ENCODE data around the gene TMSB15C. TPM values are rescaled to one million over a fixed set of nuclear protein-coding genes. Genes with fewer than 3 reads are reported as not detected.

The TMSB15C gene
- total and polyA plus RNA-seq, 10 of the 15 experiments (the other 5 are each of a cell fraction or from before 2014, with no cell fraction given), result 0.69 to 10.1 (median 5.3) TPM

- Histone ChIP-seq H3K9ac (ENCODE audit: control insufficient read depth, insufficient read depth, low read length) (peak within 1 kb of the TSS; percentile 46; the same call in 1 of the 2 replicates), H3K4me2 (ENCODE audit: control insufficient read depth, insufficient read depth) (peak within 1 kb of the TSS; percentile 69), H3K79me2 (ENCODE audit: control insufficient read depth, insufficient read depth, low read length) (no peaks in the 10 kb centered on the region), H3K36me3 (ENCODE audit: control insufficient read depth in 2 of 2, insufficient read depth in 2 of 2, low read length in 1 of 2) (no peaks in the 10 kb centered on the region), H4K20me1 (ENCODE audit: control insufficient read depth, insufficient read depth) (no peaks in the 10 kb centered on the region), H3K9me3 (replicated peaks; ENCODE audit: control insufficient read depth, insufficient read depth, low read length) (no peaks in the 10 kb centered on the region), H3K4me1 (ENCODE audit: control insufficient read depth, insufficient read depth, low read length) (no peaks in the 10 kb centered on the region), H3K27me3 (replicated peaks in 1 of 2; ENCODE audit: control insufficient read depth in 2 of 2, insufficient read depth in 2 of 2, low read length in 1 of 2) (no peaks in the 10 kb centered on the region), H3K27ac (ENCODE audit: control insufficient read depth, insufficient read depth) (peak within 1 kb of the TSS; percentile 37), H3K4me3 (peak within 1 kb of the TSS; percentile 61), H2AFZ (ENCODE audit: control insufficient read depth, low read depth, low read length) (peak within 1 kb of the TSS; percentile 74)
- POLR2A ChIA-PET, result no interaction called here
- SMC1A ChIA-PET (ENCODE audit: uncharacterized antibody, unreplicated experiment), result interaction anchor here (1.2 to 2.6 kb wide), 3 partner anchors 13 to 267 kb away, joined by 6 to 19 read pairs (median 8); partner anchors contain the start of gene SLC25A53
- CTCF ChIA-PET, result interaction anchor here (0.6 to 2.9 kb wide), 14 partner anchors 11 to 333 kb away, joined by 3 to 17 read pairs (median 4); partner anchors contain the start of gene SLC25A53
- no peak for DNase-seq (ENCODE audit: low read depth, low spot score)
- RAD21 ChIA-PET (ENCODE audit: unreplicated experiment), result interaction anchor here (1.3 to 3.1 kb wide), 4 partner anchors 13 to 267 kb away, joined by 3 to 19 read pairs (median 9); partner anchors contain the start of gene SLC25A53
- WGBS (ENCODE audit: insufficient coverage, insufficient replicate concordance, low lambda C conversion rate, missing lambda C conversion rate), result 28% methylated on average over 48 of the region's 67 CpGs
- in situ Hi-C loops (cut with MboI), result no loop called here
- peak; percentile 83 for ATAC-seq
- no peak for FAIRE-seq
- no TSS peak for BruUV-seq (replicated peaks)
- intact Hi-C loops (cut with micrococcal nuclease; ENCODE audit: unreplicated experiment), result loop anchor here (5.0 kb wide), 2 partner anchors 265 to 425 kb away; partner anchors contain the start of gene MORF4L2
- no peak for TF ChIP-seq CHD2 (IDR thresholded peaks at IDR 0.05; ENCODE audit: borderline replicate concordance, low read depth, low read length)
- no peak for TF ChIP-seq MYB (IDR thresholded peaks at IDR 0.05; ENCODE audit: borderline replicate concordance, low read depth, low read length)
- TF ChIP-seq ZNF274 (IDR thresholded peaks at IDR 0.05; ENCODE audit: insufficient read depth, insufficient read length), result no peak
- no peak for TF ChIP-seq CREM (IDR thresholded peaks at IDR 0.05; ENCODE audit: low read depth)
- TF ChIP-seq BHLHE40 (IDR thresholded peaks at IDR 0.05; ENCODE audit: borderline replicate concordance in 1 of 2, low read depth in 2 of 2, low read length in 1 of 2), result peak in 1 of 2 experiments; percentile 25; a peak in 1 of 4 replicates
- no peak for TF ChIP-seq FOXM1 (IDR thresholded peaks at IDR 0.05; ENCODE audit: low read depth, low read length)
- TF ChIP-seq E4F1 (IDR thresholded peaks at IDR 0.05; ENCODE audit: borderline replicate concordance, partially characterized antibody), result no peak
- TF ChIP-seq NR2C1 (IDR thresholded peaks at IDR 0.05), result no peak
- 0 out of 2 replicates have a peak, but pooled peaks have one; percentile 25 for TF ChIP-seq ZNF687 (IDR thresholded peaks at IDR 0.05)
- TF ChIP-seq ZSCAN29 (IDR thresholded peaks at IDR 0.05), result no peak
- no peak for TF ChIP-seq SKIL (IDR thresholded peaks at IDR 0.05; ENCODE audit: low read depth, poor library complexity, severe bottlenecking)
- no peak for TF ChIP-seq CHD1 (IDR thresholded peaks at IDR 0.05; ENCODE audit: low read depth, low read length)
- 0 out of 2 replicates have a peak, but pooled peaks have one; percentile 31 for TF ChIP-seq MXI1 (IDR thresholded peaks at IDR 0.05; ENCODE audit: low read depth, low read length)
- TF ChIP-seq BMI1 (IDR thresholded peaks at IDR 0.05; ENCODE audit: borderline replicate concordance), result no peak
- TF ChIP-seq PAX5 (IDR thresholded peaks at IDR 0.05; ENCODE audit: borderline replicate concordance, low read depth, low read length), result no peak
Observed at GRCh38 chrX:104112326-104112951, 36.4 kb upstream of the TMSB15C start, which contains the start of gene ZCCHC18. Gene ZCCHC18, plus strand, starts transcription at chrX:104112523. Its CDS starts 1,589 bp downstream, at chrX:104114112.
